Endothelial cell of umbilical vein (primary cell): Measurements from ENCODE around the gene RSPH6A.

Experiments
- JUN ChIP-seq: IDR thresholded peaks from 2 replicates; pipeline ENCODE4 v1.6.1; 2011; ENCODE audit warnings: borderline replicate concordance, low read depth; ENCODE audit not compliant: insufficient read length, insufficient read depth
- POLR2A ChIP-seq: IDR thresholded peaks from 2 replicates; pipeline ENCODE4 v1.6.1; 2012; ENCODE audit warnings: low read depth, mild to moderate bottlenecking, control low read depth, low read length
- POLR2AphosphoS5 ChIP-seq: IDR thresholded peaks from 2 replicates; pipeline ENCODE4 v1.6.1; 2012; ENCODE audit warnings: low read depth, mild to moderate bottlenecking, control low read depth, low read length, moderate library complexity; ENCODE audit not compliant: insufficient read depth
- TF ChIP-seq, protein P1 (sequence below), 2 donors: IDR thresholded peaks; 1 replicate in 1 of 2; 2 replicates in 1 of 2; pipeline ENCODE4 v1.5.1; 2011; ENCODE audit warnings: low read length in 2 of 2, mild to moderate bottlenecking in 2 of 2, moderate library complexity in 2 of 2, control low read depth in 1 of 2, inconsistent platforms in 1 of 2, low read depth in 1 of 2; ENCODE audit not compliant: insufficient read depth in 1 of 2; ENCODE audit errors: extremely low read depth in 1 of 2

DNA sequence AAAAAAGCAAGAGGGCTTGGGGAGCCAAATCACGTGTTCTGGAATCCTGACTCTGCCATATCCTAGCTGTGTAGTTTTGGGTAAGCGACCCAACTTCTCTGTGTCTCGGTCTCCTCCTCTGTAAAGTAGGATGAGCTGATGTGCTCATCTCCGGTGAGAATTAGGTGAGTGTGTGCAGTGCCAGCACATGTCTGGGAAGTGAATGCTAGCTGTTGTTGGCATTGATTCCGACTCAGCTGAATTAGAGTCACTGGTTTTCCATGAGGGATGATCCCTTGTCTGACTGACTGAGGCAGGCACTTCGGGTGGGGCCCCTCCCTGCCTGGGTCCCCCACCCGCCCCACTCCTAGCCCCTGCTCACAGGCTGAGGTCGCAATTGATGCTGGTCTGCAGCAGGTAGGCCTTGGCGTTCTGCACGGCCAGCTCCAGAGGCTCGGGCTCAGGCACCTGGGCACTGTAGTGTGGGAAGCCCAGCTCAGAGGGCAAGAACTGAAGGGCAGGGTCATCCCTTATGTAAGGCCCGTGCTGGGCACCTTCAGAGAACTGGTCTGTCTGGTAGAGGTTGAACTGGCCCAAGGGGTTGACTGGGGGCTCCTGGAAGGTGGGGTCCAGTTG, 835 bp downstream of the RSPH6A start:
- TF ChIP-seq, protein P1, sequence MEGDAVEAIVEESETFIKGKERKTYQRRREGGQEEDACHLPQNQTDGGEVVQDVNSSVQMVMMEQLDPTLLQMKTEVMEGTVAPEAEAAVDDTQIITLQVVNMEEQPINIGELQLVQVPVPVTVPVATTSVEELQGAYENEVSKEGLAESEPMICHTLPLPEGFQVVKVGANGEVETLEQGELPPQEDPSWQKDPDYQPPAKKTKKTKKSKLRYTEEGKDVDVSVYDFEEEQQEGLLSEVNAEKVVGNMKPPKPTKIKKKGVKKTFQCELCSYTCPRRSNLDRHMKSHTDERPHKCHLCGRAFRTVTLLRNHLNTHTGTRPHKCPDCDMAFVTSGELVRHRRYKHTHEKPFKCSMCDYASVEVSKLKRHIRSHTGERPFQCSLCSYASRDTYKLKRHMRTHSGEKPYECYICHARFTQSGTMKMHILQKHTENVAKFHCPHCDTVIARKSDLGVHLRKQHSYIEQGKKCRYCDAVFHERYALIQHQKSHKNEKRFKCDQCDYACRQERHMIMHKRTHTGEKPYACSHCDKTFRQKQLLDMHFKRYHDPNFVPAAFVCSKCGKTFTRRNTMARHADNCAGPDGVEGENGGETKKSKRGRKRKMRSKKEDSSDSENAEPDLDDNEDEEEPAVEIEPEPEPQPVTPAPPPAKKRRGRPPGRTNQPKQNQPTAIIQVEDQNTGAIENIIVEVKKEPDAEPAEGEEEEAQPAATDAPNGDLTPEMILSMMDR (IDR thresholded peaks at IDR 0.05; ENCODE audit: extremely low read depth in 1 of 2, insufficient read depth in 1 of 2, low read depth in 1 of 2, low read length in 2 of 2): no peak
- no peak for TF ChIP-seq POLR2A
- no peak for TF ChIP-seq JUN
- no peak for TF ChIP-seq POLR2AphosphoS5
